ENCODE results near the gene ARAP3.

ARAP3 gene

DNA sequence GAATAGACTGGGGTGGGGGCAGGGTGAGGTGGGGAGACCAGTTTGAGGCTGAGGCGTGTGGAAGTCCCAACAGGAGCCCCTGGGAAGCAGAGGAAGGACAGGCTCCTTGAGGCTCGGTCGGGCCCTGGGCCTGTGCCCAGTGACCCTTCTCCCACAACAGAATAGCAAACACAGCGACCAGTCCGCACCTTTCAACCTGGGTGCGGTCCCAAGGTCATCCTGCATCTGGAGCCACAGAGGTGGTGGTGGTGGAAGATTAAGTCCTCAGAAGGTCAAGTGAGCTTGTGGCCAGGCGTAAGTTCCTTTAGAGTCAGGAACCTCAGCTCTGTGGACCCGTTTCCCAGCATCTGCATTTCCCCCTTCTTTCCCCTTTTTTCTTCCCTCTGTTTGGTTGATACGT lies 26.0 kb upstream of the ARAP3 start:
- TF ChIP-seq, protein P1, sequence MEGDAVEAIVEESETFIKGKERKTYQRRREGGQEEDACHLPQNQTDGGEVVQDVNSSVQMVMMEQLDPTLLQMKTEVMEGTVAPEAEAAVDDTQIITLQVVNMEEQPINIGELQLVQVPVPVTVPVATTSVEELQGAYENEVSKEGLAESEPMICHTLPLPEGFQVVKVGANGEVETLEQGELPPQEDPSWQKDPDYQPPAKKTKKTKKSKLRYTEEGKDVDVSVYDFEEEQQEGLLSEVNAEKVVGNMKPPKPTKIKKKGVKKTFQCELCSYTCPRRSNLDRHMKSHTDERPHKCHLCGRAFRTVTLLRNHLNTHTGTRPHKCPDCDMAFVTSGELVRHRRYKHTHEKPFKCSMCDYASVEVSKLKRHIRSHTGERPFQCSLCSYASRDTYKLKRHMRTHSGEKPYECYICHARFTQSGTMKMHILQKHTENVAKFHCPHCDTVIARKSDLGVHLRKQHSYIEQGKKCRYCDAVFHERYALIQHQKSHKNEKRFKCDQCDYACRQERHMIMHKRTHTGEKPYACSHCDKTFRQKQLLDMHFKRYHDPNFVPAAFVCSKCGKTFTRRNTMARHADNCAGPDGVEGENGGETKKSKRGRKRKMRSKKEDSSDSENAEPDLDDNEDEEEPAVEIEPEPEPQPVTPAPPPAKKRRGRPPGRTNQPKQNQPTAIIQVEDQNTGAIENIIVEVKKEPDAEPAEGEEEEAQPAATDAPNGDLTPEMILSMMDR (IDR thresholded peaks at IDR 0.05; ENCODE audit: control insufficient read depth, extremely low read depth, insufficient read depth) = no peak
- no peak for DNase-seq (ENCODE audit: low read depth)
- H3K4me3 ChIP-seq (ENCODE audit: low read depth, low read length) = no peak overlapping the region

DNA sequence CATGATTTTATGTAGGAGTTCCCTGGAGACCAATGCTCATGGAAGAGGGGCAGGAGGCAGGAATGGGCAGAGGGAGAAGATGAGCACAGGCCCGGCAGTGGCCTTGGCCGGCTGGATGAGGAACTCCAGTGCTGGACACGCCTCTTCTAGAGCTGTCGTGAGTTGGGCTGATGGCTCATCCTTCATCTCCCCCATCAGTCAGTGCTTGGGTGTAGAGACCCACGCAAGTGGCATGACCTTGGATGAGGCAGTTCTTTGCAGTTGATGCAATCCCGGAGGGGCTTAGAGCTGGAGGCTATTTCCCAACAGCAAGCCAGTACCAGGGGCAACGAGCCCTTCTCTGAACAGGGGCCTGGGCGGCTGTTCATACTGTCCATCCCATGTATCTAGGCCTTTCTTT lies 25.5 kb upstream of the ARAP3 start:
- DNase-seq (ENCODE audit: low read depth) = no peak
- TF ChIP-seq, protein P1 (IDR thresholded peaks at IDR 0.05; ENCODE audit: control insufficient read depth, extremely low read depth, insufficient read depth) = no peak
- H3K4me3 ChIP-seq (ENCODE audit: low read depth, low read length) = no peak overlapping the region

DNA sequence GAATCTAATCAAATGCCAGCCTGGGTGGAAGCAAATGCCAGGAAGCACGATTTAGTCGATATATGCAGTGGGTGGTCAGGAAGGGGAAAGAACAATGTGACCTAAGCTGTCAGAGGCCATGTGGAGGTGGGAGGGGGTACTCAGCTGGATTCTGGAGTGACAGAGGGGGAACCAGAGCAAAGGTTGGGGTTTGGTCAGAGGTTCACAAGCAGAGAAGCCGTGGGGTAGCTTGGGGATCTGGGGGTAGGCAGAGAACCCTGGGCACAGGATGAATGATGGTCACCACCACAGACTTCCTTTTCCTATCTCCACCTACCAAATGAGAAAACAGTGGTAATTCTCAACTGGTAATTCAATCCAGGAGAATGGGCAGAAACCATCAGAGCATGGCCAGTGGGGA lies 24.1 kb upstream of the ARAP3 start:
- TF ChIP-seq, protein P1 (IDR thresholded peaks at IDR 0.05; ENCODE audit: control insufficient read depth, extremely low read depth, insufficient read depth) = no peak
- DNase-seq (ENCODE audit: low read depth) = no peak
- no peak overlapping the region for H3K4me3 ChIP-seq (ENCODE audit: low read depth, low read length)

DNA sequence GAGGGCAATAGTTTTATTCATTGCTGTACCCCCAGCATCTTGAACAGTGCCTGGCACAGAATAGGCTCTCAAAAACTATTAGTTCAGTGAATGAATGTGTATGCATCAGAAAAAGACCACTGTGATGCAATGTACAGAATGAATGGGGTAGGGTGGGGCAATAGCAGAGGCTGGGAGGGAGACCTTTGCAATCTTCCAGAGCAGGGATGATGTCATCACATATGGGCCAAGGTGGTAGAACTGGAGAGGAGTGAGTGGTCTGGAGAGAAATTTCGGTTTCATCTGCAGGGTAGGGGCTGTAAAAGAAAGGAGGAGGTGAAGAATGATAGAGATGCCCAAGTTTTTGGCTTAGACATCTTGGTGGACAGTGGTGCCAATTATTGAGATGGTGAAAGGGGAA lies 23.4 kb upstream of the ARAP3 start:
- TF ChIP-seq, protein P1 (IDR thresholded peaks at IDR 0.05; ENCODE audit: control insufficient read depth, extremely low read depth, insufficient read depth) = no peak
- H3K4me3 ChIP-seq (ENCODE audit: low read depth, low read length) = no peak overlapping the region
- DNase-seq (ENCODE audit: low read depth) = no peak

DNA sequence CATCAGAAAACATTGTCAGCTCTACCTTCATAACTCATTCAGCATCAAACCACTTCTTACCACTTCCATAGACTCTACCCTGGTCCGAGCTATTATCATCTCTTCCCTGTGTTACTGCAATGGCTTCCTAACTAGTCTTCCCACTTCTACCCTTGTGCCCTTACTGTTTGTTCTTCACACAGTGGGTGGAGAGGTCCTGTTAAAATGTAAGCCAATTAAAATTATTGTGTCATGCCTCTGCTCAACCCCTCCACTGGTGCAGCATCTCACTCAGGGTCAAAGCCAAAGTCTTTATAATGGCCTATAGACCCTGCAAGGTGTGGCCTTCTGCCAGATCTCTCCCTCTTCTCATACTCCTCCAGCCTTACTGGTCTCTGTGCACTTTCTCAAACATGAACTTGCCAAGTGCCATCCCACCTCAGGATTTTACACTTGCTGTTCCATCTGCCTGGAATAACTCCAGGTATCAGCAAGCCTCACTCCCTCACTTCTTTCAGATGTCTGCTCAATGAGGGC lies 22.8 kb upstream of the ARAP3 start:
- no peak for DNase-seq (ENCODE audit: low read depth)
- TF ChIP-seq, protein P1 (IDR thresholded peaks at IDR 0.05; ENCODE audit: control insufficient read depth, extremely low read depth, insufficient read depth) = no peak
- H3K4me3 ChIP-seq (ENCODE audit: low read depth, low read length) = no peak overlapping the region

DNA sequence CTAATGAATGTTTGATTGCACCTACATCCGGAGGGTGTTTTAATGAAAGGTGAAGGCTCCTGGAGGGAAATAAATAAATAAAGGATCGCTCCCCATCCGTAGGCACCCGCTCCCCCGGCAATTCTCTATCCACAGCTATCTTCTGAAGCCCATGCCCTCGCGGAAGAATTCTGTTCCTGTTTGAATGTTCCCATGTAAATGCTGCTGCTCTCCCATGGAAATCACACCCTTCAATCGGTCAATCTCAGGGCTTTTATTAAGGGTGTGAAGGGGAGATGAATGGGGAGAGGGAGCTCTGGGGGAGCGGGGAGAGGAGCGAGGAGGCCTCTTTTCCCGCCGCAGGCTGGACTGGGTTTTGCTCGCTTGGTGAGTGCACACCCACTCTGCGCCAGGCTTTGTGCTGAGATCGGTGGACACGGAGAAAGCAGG lies 21.1 kb upstream of the ARAP3 start:
- TF ChIP-seq, protein P1 (IDR thresholded peaks at IDR 0.05; ENCODE audit: control insufficient read depth, extremely low read depth, insufficient read depth) = no peak
- DNase-seq (ENCODE audit: low read depth) = no peak
- no peak overlapping the region for H3K4me3 ChIP-seq (ENCODE audit: low read depth, low read length)

DNA sequence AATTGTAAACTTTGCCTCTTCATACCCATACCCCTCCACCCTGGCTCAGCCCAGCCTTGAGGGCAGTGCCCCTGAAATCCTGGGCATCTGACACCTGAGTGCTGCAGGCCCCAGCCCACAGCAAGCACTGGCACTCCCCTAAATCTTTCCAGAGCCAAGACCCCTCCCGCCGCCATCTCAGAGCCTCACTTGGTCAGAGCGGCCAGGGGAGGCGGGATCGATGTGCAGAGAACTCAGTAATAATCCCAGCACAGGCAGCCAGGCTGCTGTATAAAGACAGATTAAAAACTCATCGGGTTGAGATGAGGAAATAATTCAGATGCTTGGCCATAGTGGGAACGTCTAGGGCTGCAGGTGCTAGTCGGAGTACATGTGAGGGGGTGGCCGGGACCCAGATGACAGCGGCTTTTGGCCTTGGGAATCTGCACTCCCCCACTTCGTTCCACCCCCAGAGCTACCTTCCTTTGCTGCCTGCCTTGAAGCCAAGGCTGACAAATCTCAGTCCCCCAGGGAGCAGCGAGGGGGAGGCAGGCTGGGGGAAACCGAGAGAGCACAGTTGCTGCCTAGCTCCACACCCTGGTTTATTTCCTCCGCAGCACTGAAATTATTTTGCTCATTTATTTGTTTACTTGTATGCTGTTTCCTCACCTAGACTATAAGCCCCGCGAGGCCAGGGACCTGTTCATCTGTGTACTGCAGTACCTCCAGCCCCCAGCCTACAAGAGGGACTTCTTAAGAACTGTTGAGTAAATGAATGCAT lies 19.5 kb upstream of the ARAP3 start:
- H3K4me3 ChIP-seq (ENCODE audit: low read depth, low read length) = no peak overlapping the region
- no peak for DNase-seq (ENCODE audit: low read depth)
- TF ChIP-seq, protein P1 (IDR thresholded peaks at IDR 0.05; ENCODE audit: control insufficient read depth, extremely low read depth, insufficient read depth) = no peak
